ENCODE measurements around the gene KIAA1958.

- TF ChIP-seq CTCF (IDR thresholded peaks at IDR 0.05; ENCODE audit: low read length) (no peak), EZH2 (IDR thresholded peaks at IDR 0.05; ENCODE audit: borderline replicate concordance, low read length) (no peak)
Measured at GRCh38 chr9:112571624-112572355, 85.2 kb downstream of the KIAA1958 start.
